B cell (primary cell): ENCODE results near the gene PLCB4. TPM values are rescaled to one million over a fixed set of nuclear protein-coding genes. Genes with fewer than 3 reads are reported as not detected.

Experiments used
- ATAC-seq: fragments of 200-7000 bp; cut with Tn5 transposase; one replicate; pipeline ENCODE4 v1.10.0; 2021; ENCODE audit warnings: low read depth, mild to moderate bottlenecking, moderate number of reproducible peaks, moderate library complexity
- CTCF ChIA-PET: fragments of 350-600 bp; sonication (Branson Sonifier 250); formaldehyde crosslinking; loops from one replicate; lab custom pipeline; 2021; ENCODE audit warnings: antibody characterized with exemption, inconsistent platforms; lab: Charles Lee
- POLR2A ChIA-PET: fragments of 350-600 bp; sonication (Branson Sonifier 250); formaldehyde crosslinking; loops from one replicate; lab custom pipeline; 2021; ENCODE audit warnings: antibody characterized with exemption; lab: Charles Lee
- DNase-seq: peaks from one replicate; pipeline ENCODE4 v3.0.0; 2013
- H2AFZ ChIP-seq: 2 replicates; pipeline ENCODE4 v1.6.1; 2012; ENCODE audit warnings: mild to moderate bottlenecking, low read depth, low read length; ENCODE audit not compliant: insufficient read depth, poor library complexity, severe bottlenecking
- H3K27ac ChIP-seq, 2 donors: 1 replicate in 1 of 2; 2 replicates in 1 of 2; pipeline ENCODE4 v1.5.1; 2012 to 2013; ENCODE audit warnings: low read length in 2 of 2, mild to moderate bottlenecking in 2 of 2, moderate library complexity in 1 of 2
- H3K27me3 ChIP-seq, 4 experiments: fragments of 200-600 bp in 1 of 4; sonication (generic) in 1 of 4; replicated peaks in 1 of 4; 1 replicate in 2 of 4; 2 replicates in 2 of 4; pipeline versions ENCODE4 v1.6.1 to v1.7.0; 2013 to 2016; ENCODE audit warnings: low read length in 3 of 4, mild to moderate bottlenecking in 2 of 4, mixed read lengths in 1 of 4, moderate library complexity in 1 of 4; ENCODE audit not compliant: insufficient read depth in 4 of 4, control insufficient read depth in 3 of 4; ENCODE audit errors: control extremely low read depth in 1 of 4
- H3K36me3 ChIP-seq, 2 experiments: replicated peaks in 1 of 2; 1 replicate in 1 of 2; 2 replicates in 1 of 2; pipeline versions ENCODE4 v1.6.1 to v1.7.1; 2013; ENCODE audit warnings: low read length in 1 of 2; ENCODE audit not compliant: insufficient read depth in 2 of 2, control insufficient read depth in 1 of 2; ENCODE audit errors: control extremely low read depth in 1 of 2, extremely low read depth in 1 of 2
- H3K4me1 ChIP-seq, 2 donors: fragments of 200-600 bp in 1 of 2; sonication (generic) in 1 of 2; 1 replicate in 1 of 2; 2 replicates in 1 of 2; pipeline versions ENCODE4 v1.5.1 to v1.6.1; 2013 to 2017; ENCODE audit warnings: low read length in 2 of 2; ENCODE audit not compliant: control insufficient read depth in 2 of 2, insufficient read depth in 2 of 2
- H3K4me2 ChIP-seq: replicated peaks from 2 replicates; pipeline ENCODE3; 2012; ENCODE audit warnings: mild to moderate bottlenecking, low read depth, low read length; ENCODE audit not compliant: poor library complexity, severe bottlenecking
- H3K4me3 ChIP-seq, 5 experiments: fragments of 200-600 bp in 1 of 5; sonication (generic) in 1 of 5; 1 replicate in 3 of 5; 2 replicates in 2 of 5; pipeline versions ENCODE4 v1.5.1 to v1.7.0; 2011 to 2016; ENCODE audit warnings: low read length in 4 of 5, mild to moderate bottlenecking in 4 of 5, low read depth in 2 of 5, control low read depth in 1 of 5, moderate library complexity in 1 of 5; ENCODE audit not compliant: insufficient read depth in 1 of 5; ENCODE audit errors: control extremely low read depth in 1 of 5, extremely low read depth in 1 of 5
- H3K79me2 ChIP-seq: fragments of 200-600 bp; sonication (generic); one replicate; pipeline ENCODE4 v1.6.0; 2016; ENCODE audit warnings: low read length; ENCODE audit not compliant: control insufficient read depth, insufficient read depth
- H3K9ac ChIP-seq: fragments of 200-600 bp; sonication (generic); 2 replicates; pipeline ENCODE4 v1.6.1; 2017; ENCODE audit warnings: mild to moderate bottlenecking, low read length, moderate library complexity
- H3K9me3 ChIP-seq, 3 donors: one replicate each; pipeline versions ENCODE4 v1.6.1 to v1.7.1; 2013; ENCODE audit warnings: low read length in 2 of 3; ENCODE audit not compliant: control insufficient read depth in 2 of 3, insufficient read depth in 1 of 3; ENCODE audit errors: control extremely low read depth in 1 of 3
- H4K20me1 ChIP-seq: 2 replicates; pipeline ENCODE4 v1.6.0; 2012; ENCODE audit warnings: mild to moderate bottlenecking, low read length; ENCODE audit not compliant: insufficient read depth, control insufficient read depth, poor library complexity, severe bottlenecking
- H3K27ac Mint-ChIP-seq: one replicate; pipeline ENCODE4 v1.8.0; 2021; ENCODE audit warnings: mixed read lengths
- H3K27me3 Mint-ChIP-seq: one replicate; pipeline ENCODE4 v1.8.0; 2021; ENCODE audit warnings: mixed read lengths
- H3K4me1 Mint-ChIP-seq: one replicate; pipeline ENCODE4 v1.8.0; 2021; ENCODE audit warnings: mixed read lengths
- H3K4me3 Mint-ChIP-seq: one replicate; pipeline ENCODE4 v1.8.0; 2021; ENCODE audit warnings: mixed read lengths
- H3K9me3 Mint-ChIP-seq: one replicate; pipeline ENCODE4 v1.8.0; 2022; ENCODE audit warnings: mixed read lengths; ENCODE audit not compliant: insufficient read depth
- CTCF ChIP-seq: fragments of 200-600 bp; IDR thresholded peaks from one replicate; pipeline ENCODE4 v1.8.0; 2022; ENCODE audit warnings: antibody characterized with exemption, mild to moderate bottlenecking
- EZH2 ChIP-seq: IDR thresholded peaks from 2 replicates; pipeline ENCODE4 v1.6.1; 2012; ENCODE audit warnings: borderline replicate concordance, low read depth, mild to moderate bottlenecking, moderate library complexity, low read length; ENCODE audit not compliant: insufficient read depth, poor library complexity, severe bottlenecking
- WGBS: methylation state at CpG from one replicate; pipeline ENCODE4 v1.1.5; 2013; ENCODE audit warnings: missing lambda C conversion rate; ENCODE audit not compliant: insufficient coverage; 5-methylcytosine and 5-hydroxymethylcytosine counted together
- intact Hi-C: fragments of 100-400 bp; cut with micrococcal nuclease; formaldehyde crosslinking; loops from one replicate; pipeline ENCODE4 v1.10.0; 2022
- polyA plus RNA-seq: library from polyadenylated mRNA; depleted of rRNA; stranded (reverse); fragments of >200 nt; gene quantifications from 2 replicates; pipeline ENCODE4 v1.2.3, GENCODE V29; 2012
- total RNA-seq, 2 donors: library from RNA; stranded (reverse); fragments of 120-200 nt in 1 of 2; gene quantifications; 1 replicate in 1 of 2; 2 replicates in 1 of 2; pipeline versions ENCODE4 v1.2.3 to v1.2.4, GENCODE V29; 2013 to 2022

PLCB4 gene
- total and polyA plus RNA-seq, 2 donors (not counting 1 experiment from before 2014, with no cell fraction given), result not detected

- Histone ChIP-seq H3K27ac (no peak overlapping the region), H3K4me1 (peaks cover 4% of the 10 kb centered on the region in 2 donors), H3K79me2 (no peaks in the 10 kb centered on the region), H4K20me1 (no peaks in the 10 kb centered on the region), H3K9ac (no peak overlapping the region), H2AFZ (no peak overlapping the region), H3K9me3 (no peaks in the 10 kb centered on the region), H3K36me3 (no peaks in the 10 kb centered on the region), H3K27me3 (no peaks in the 10 kb centered on the region), H3K4me3 (no peak overlapping the region), H3K4me2 (no peak overlapping the region)
- TF ChIP-seq EZH2 (no peak), CTCF (no peak)
- ChIA-PET POLR2A (no interaction called here), CTCF (interaction anchor here (1.9 kb wide), 1 partner anchor 14 kb away, joined by 7 read pairs; no protein-coding TSS in a partner anchor)
- intact Hi-C loops, result no loop called here
- 35% methylated on average over 2 of the region's 4 CpGs for WGBS
- no peak for DNase-seq
- ATAC-seq, result no peak
- H3K4me1 Mint-ChIP-seq, result peaks cover 10% of the 10 kb centered on the region
- H3K27me3 Mint-ChIP-seq, result no peaks in the 10 kb centered on the region
- H3K27ac Mint-ChIP-seq, result no peak overlapping the region
- H3K9me3 Mint-ChIP-seq, result no peaks in the 10 kb centered on the region
- no peak overlapping the region for H3K4me3 Mint-ChIP-seq
Observed at GRCh38 chr20:9392892-9393857, 324.3 kb downstream of the PLCB4 start.

GRCh38 chr20:9395971-9396370, 327.1 kb downstream of the PLCB4 start:
- no peaks in the 10 kb centered on the region for H3K36me3 ChIP-seq
- no peaks in the 10 kb centered on the region for H3K27me3 ChIP-seq
- no peaks in the 10 kb centered on the region for H3K9me3 Mint-ChIP-seq
- H3K4me2 ChIP-seq, result no peak overlapping the region
- H3K4me1 Mint-ChIP-seq, result peaks cover 10% of the 10 kb centered on the region
- peaks cover 4% of the 10 kb centered on the region in 2 donors for H3K4me1 ChIP-seq
- H3K27ac ChIP-seq, result no peak overlapping the region
- no peak overlapping the region for H2AFZ ChIP-seq
- DNase-seq (no peak), ATAC-seq (no peak)
- CTCF ChIA-PET, result interaction anchor here (4.3 kb wide), 1 partner anchor 12 kb away, joined by 24 read pairs; no protein-coding TSS in a partner anchor
- WGBS, result no CpG with 5 or more reads among the region's 1 CpG
- H3K9ac ChIP-seq, result no peak overlapping the region
- intact Hi-C loops, result no loop called here
- TF ChIP-seq CTCF (no peak), EZH2 (no peak)
- H3K27me3 Mint-ChIP-seq, result no peaks in the 10 kb centered on the region
- no peak overlapping the region for H3K27ac Mint-ChIP-seq
- H3K4me3 ChIP-seq, result no peak overlapping the region
- POLR2A ChIA-PET, result no interaction called here
- H3K79me2 ChIP-seq, result no peaks in the 10 kb centered on the region
- no peak overlapping the region for H3K4me3 Mint-ChIP-seq
- H4K20me1 ChIP-seq, result no peaks in the 10 kb centered on the region
- no peaks in the 10 kb centered on the region for H3K9me3 ChIP-seq
